HepG2 (cell line): ENCODE results near the gene MAVS. TPM values are rescaled to one million over a fixed set of nuclear protein-coding genes. Genes with fewer than 3 reads are reported as not detected.

Experiments used
- AKAP8 ChIP-seq: sonication (generic); formaldehyde crosslinking; IDR thresholded peaks from 2 replicates; pipeline ENCODE4 v1.5.1; 2020; ENCODE audit warnings: mild to moderate bottlenecking, missing genetic modification reagents
- FLYWCH1 ChIP-seq: sonication (generic); formaldehyde crosslinking; IDR thresholded peaks from 2 replicates; pipeline ENCODE4 v1.8.1; 2023; ENCODE audit warnings: mild to moderate bottlenecking, missing genetic modification reagents
- FOXK2 ChIP-seq: fragments of 450-650 bp; IDR thresholded peaks from 2 replicates; pipeline ENCODE4 v1.6.1; 2016
- KLF16 ChIP-seq, 2 experiments: sonication (generic) in 1 of 2; formaldehyde crosslinking in 1 of 2; IDR thresholded peaks; 2 replicates each; pipeline versions ENCODE4 v1.6.1 to v1.8.0; 2016 to 2023; ENCODE audit warnings: missing genetic modification reagents in 2 of 2, missing compliant biosample characterization in 1 of 2
- MLXIP ChIP-seq: sonication (generic); formaldehyde crosslinking; IDR thresholded peaks from 2 replicates; pipeline ENCODE4 v1.9.0; 2021; ENCODE audit warnings: missing genetic modification reagents, borderline replicate concordance
- PAWR ChIP-seq: sonication (generic); formaldehyde crosslinking; IDR thresholded peaks from 2 replicates; pipeline ENCODE4 v1.4.0; 2020; ENCODE audit warnings: missing genetic modification reagents, mild to moderate bottlenecking, borderline replicate concordance
- POLR2AphosphoS5 ChIP-seq: IDR thresholded peaks from 2 replicates; pipeline ENCODE4 v1.6.1; 2012; ENCODE audit warnings: low read depth, low read length
- RERE ChIP-seq: IDR thresholded peaks from 2 replicates; pipeline ENCODE4 v1.6.1; 2016; ENCODE audit warnings: low read depth, missing genetic modification reagents, missing compliant biosample characterization
- ZNF543 ChIP-seq: sonication (generic); formaldehyde crosslinking; IDR thresholded peaks from 2 replicates; pipeline ENCODE4 v1.4.0; 2020; ENCODE audit warnings: mild to moderate bottlenecking, missing genetic modification reagents
- ZNF768 ChIP-seq: sonication (generic); formaldehyde crosslinking; IDR thresholded peaks from 2 replicates; pipeline ENCODE4 v1.4.0; 2020; ENCODE audit warnings: missing genetic modification reagents
- ZNF790 ChIP-seq: sonication (generic); formaldehyde crosslinking; IDR thresholded peaks from 2 replicates; pipeline ENCODE4 v1.8.0; 2022; ENCODE audit warnings: missing genetic modification reagents, mild to moderate bottlenecking, borderline replicate concordance
- polyA plus RNA-seq, 8 experiments: library from polyadenylated mRNA; depleted of rRNA in 3 of 8; stranded (reverse) in 7 of 8; unstranded in 1 of 8; fragments of >200 nt; fragmentation: Illumina TruSeq in 4 of 8; extraction: Trizol in 4 of 8; gene quantifications; 2 replicates each; pipeline versions ENCODE4 v1.2.1 to v1.2.3, GENCODE V29; 2011 to 2016; ENCODE audit warnings: low read depth in 4 of 8, missing spikeins in 1 of 8, mixed read lengths in 1 of 8; ENCODE audit not compliant: insufficient read depth in 1 of 8
- total RNA-seq, 5 experiments: library from RNA; depleted of rRNA; stranded (reverse); fragments of >200 nt; fragmentation: Illumina TruSeq; extraction: Trizol; gene quantifications; 2 replicates each; pipeline ENCODE4 v1.2.3, GENCODE V29; 2016; ENCODE audit warnings: low read depth in 1 of 5

MAVS gene
- total and polyA plus RNA-seq, 2 of the 13 experiments (the other 11 are each of a cell fraction or from before 2014, with no cell fraction given), result 27.3 to 36.6 TPM

- TF ChIP-seq KLF16 (CRISPR knock-in tag; IDR thresholded peaks at IDR 0.05) (peak in 1 of 2 experiments; percentile 96; a peak in 2 of 4 replicates), ZNF768 (CRISPR knock-in tag) (peak; percentile 82; the same call in 1 of the 2 replicates), MLXIP (CRISPR knock-in tag) (0 out of 2 replicates have a peak, but pooled peaks have one; percentile 4), PAWR (CRISPR knock-in tag) (no peak; the same call in 1 of the 2 replicates), RERE (CRISPR knock-in tag) (no peak; the same call in 1 of the 2 replicates), FOXK2 (no peak), FLYWCH1 (CRISPR knock-in tag) (peak; percentile 88; the same call in 1 of the 2 replicates), AKAP8 (peak; percentile 78), ZNF543 (CRISPR knock-in tag) (peak; percentile 60), ZNF790 (CRISPR knock-in tag) (peak; percentile 90; the same call in 1 of the 2 replicates), POLR2AphosphoS5 (peak; percentile 96)
Measured at GRCh38 chr20:3846740-3847428, at the start of gene MAVS (continued).
